Stimulated activated CD8-positive, alpha-beta memory T cell treated with anti-CD3 and anti-CD28 coated beads, Interleukin-7, amount 100 ng/mL, for 48 hours (primary cell): ENCODE data around the gene OSGEP.
A peak's percentile ranks its signal among the peaks of the same experiment; 100 is the strongest.
"Not testable (repeated sequence)": the region's sequence is repeated elsewhere in the genome, so short reads cannot be mapped to it uniquely, and the experiment has no call there.

Experiments
- DNase-seq, 2 donors: peaks; one replicate each; pipeline ENCODE4 v3.0.0-alpha.2; 2020; ENCODE audit warnings: low read depth in 1 of 2; ENCODE audit errors: extremely low read depth in 1 of 2

Gene OSGEP

GRCh38 chr14:20469890-20470602 lies 15.4 kb upstream of the OSGEP start:
- peak in 1 of 2 donors; percentile 65 for DNase-seq

GRCh38 chr14:20469242-20469889 lies 14.8 kb upstream of the OSGEP start, which contains the start of gene PNP:
TSS of gene PNP (plus strand) at chr14:20469406. CDS start at chr14:20469525, 119 bp downstream.
- DNase-seq, result peak; percentile 71 to 84

- DNase-seq, result no peak
Observed at GRCh38 chr14:20468764-20469241, 14.2 kb upstream of the OSGEP start.

- DNase-seq, result peak; percentile 93 to 98
Observed at GRCh38 chr14:20461225-20462141, 6.9 kb upstream of the OSGEP start, which contains the start of gene PIP4P1. TSS of gene PIP4P1 (minus strand) at chr14:20461434. CDS start at chr14:20461325, 109 bp downstream.

GRCh38 chr14:20460458-20461224 lies 6.0 kb upstream of the OSGEP start:
- peak in 1 of 2 donors; percentile 24 for DNase-seq

GRCh38 chr14:20458031-20458789 lies 3.6 kb upstream of the OSGEP start:
- no peak for DNase-seq

GRCh38 chr14:20456971-20457370 lies 2.4 kb upstream of the OSGEP start:
- no peak for DNase-seq

GRCh38 chr14:20455355-20456300 lies 1.0 kb upstream of the OSGEP start:
- DNase-seq, result peak in 1 of 2 donors; percentile 12

- not testable (repeated sequence) for DNase-seq
Observed at GRCh38 chr14:20452831-20453230, 1.8 kb downstream of the OSGEP start.

- no peak for DNase-seq
Observed at GRCh38 chr14:20446889-20447288, 7.7 kb downstream of the OSGEP start.

GRCh38 chr14:20443650-20444049 lies 11.0 kb downstream of the OSGEP start:
- DNase-seq, result not testable (repeated sequence)

- no peak for DNase-seq
Observed at GRCh38 chr14:20441461-20441860, 13.2 kb downstream of the OSGEP start.

- peak in 1 of 2 donors; percentile 17 for DNase-seq
Observed at GRCh38 chr14:20440882-20441281, 13.7 kb downstream of the OSGEP start.

GRCh38 chr14:20440465-20440864 lies 14.1 kb downstream of the OSGEP start:
- DNase-seq, result no peak

GRCh38 chr14:20438664-20439063 lies 15.9 kb downstream of the OSGEP start:
- DNase-seq, result no peak

- no peak for DNase-seq
Observed at GRCh38 chr14:20436363-20436755, 18.3 kb downstream of the OSGEP start.

GRCh38 chr14:20435582-20436362 lies 18.8 kb downstream of the OSGEP start, which contains the start of gene KLHL33:
TSS of gene KLHL33 (minus strand) at chr14:20436166. CDS start at chr14:20435811, 355 bp downstream.
- DNase-seq, result no peak
